GM23338 (cell line): ENCODE results near the gene CMTM5. TPM values are rescaled to one million over a fixed set of nuclear protein-coding genes. Genes with fewer than 3 reads are reported as not detected.

Source experiments
- ATAC-seq: fragments of 200-7000 bp; cut with Tn5 transposase; 3 replicates; pipeline ENCODE4 v1.9.1; 2020
- DNase-seq: peaks from one replicate; pipeline ENCODE4 v3.0.0-alpha.2; 2015; ENCODE audit warnings: low spot score
- H2AFZ ChIP-seq: fragments of 200-600 bp; sonication (generic); 2 replicates; pipeline ENCODE4 v1.8.0; 2016; ENCODE audit warnings: antibody characterized with exemption, mild to moderate bottlenecking, moderate library complexity
- H3F3A ChIP-seq: fragments of 200-600 bp; sonication (generic); replicated peaks from 2 replicates; pipeline ENCODE4 v1.8.0; 2017; ENCODE audit warnings: antibody characterized with exemption, mixed run types, low read depth
- H3K27ac ChIP-seq: fragments of 200-600 bp; sonication (generic); 2 replicates; pipeline ENCODE4 v1.6.1; 2016; ENCODE audit warnings: low read depth
- H3K27me3 ChIP-seq: fragments of 200-600 bp; sonication (generic); 2 replicates; pipeline ENCODE4 v1.8.0; 2016; ENCODE audit warnings: mild to moderate bottlenecking, mixed run types, moderate library complexity; ENCODE audit not compliant: insufficient read depth
- H3K36me3 ChIP-seq: fragments of 200-600 bp; sonication (generic); 2 replicates; pipeline ENCODE4 v1.8.0; 2016; ENCODE audit warnings: mild to moderate bottlenecking; ENCODE audit not compliant: insufficient read depth
- H3K4me1 ChIP-seq: fragments of 200-600 bp; sonication (generic); 2 replicates; pipeline ENCODE4 v1.8.0; 2016; ENCODE audit warnings: mild to moderate bottlenecking, moderate library complexity; ENCODE audit not compliant: insufficient read depth
- H3K4me2 ChIP-seq: fragments of 200-600 bp; sonication (generic); 2 replicates; pipeline ENCODE4 v1.7.1; 2017; ENCODE audit warnings: mixed run types
- H3K4me3 ChIP-seq: fragments of 200-600 bp; sonication (generic); 2 replicates; pipeline ENCODE4 v1.6.1; 2016; ENCODE audit warnings: mixed run types
- H3K79me2 ChIP-seq: fragments of 200-600 bp; sonication (generic); replicated peaks from 2 replicates; pipeline ENCODE4 v1.8.0; 2017; ENCODE audit warnings: mild to moderate bottlenecking; ENCODE audit not compliant: insufficient read depth
- H3K9me2 ChIP-seq: fragments of 200-600 bp; sonication (generic); 2 replicates; pipeline ENCODE4 v1.8.0; 2017; ENCODE audit not compliant: insufficient read depth
- H4K20me1 ChIP-seq: fragments of 200-600 bp; sonication (generic); replicated peaks from 2 replicates; pipeline ENCODE4 v1.8.0; 2017; ENCODE audit warnings: mild to moderate bottlenecking; ENCODE audit not compliant: insufficient read depth
- H3K27ac Mint-ChIP-seq: 2 replicates; pipeline ENCODE4 v1.8.0; 2020; ENCODE audit warnings: inconsistent platforms, mild to moderate bottlenecking, moderate library complexity, mixed read lengths
- H3K27me3 Mint-ChIP-seq: 3 replicates; pipeline ENCODE4 v1.8.0; 2022; ENCODE audit warnings: low read depth, mild to moderate bottlenecking, moderate library complexity, mixed read lengths, inconsistent platforms; ENCODE audit not compliant: insufficient read depth, poor library complexity
- H3K36me3 Mint-ChIP-seq: 3 replicates; pipeline ENCODE4 v1.8.0; 2021; ENCODE audit warnings: low read depth, mild to moderate bottlenecking, inconsistent platforms, moderate library complexity, mixed read lengths
- H3K4me1 Mint-ChIP-seq: 3 replicates; pipeline ENCODE4 v1.8.0; 2020; ENCODE audit warnings: mild to moderate bottlenecking, inconsistent platforms, mixed read lengths
- H3K4me3 Mint-ChIP-seq: 3 replicates; pipeline ENCODE4 v1.8.0; 2021; ENCODE audit warnings: moderate library complexity, mild to moderate bottlenecking, inconsistent platforms, mixed read lengths
- H3K9me3 Mint-ChIP-seq: 3 replicates; pipeline ENCODE4 v1.8.0; 2020; ENCODE audit warnings: moderate library complexity, mild to moderate bottlenecking, inconsistent platforms, mixed read lengths
- EZH2 ChIP-seq: fragments of 200-600 bp; sonication (generic); IDR thresholded peaks from one replicate; pipeline ENCODE4 v1.8.0; 2017; ENCODE audit warnings: antibody characterized with exemption, mild to moderate bottlenecking, low read depth; ENCODE audit not compliant: unreplicated experiment
- STAT1 ChIP-seq: IDR thresholded peaks from one replicate; pipeline ENCODE4 v1.6.1; 2016; ENCODE audit warnings: antibody characterized with exemption; ENCODE audit not compliant: unreplicated experiment
- ZNF331 ChIP-seq: fragments of 250-450 bp; sonication (Bioruptor Pico); IDR thresholded peaks from 2 replicates; pipeline ENCODE4 v1.5.0; 2020; ENCODE audit warnings: low read depth, mild to moderate bottlenecking, moderate library complexity
- polyA plus RNA-seq: library from polyadenylated mRNA; unstranded; fragments of >200 nt; fragmentation: Nextera tagmentation; extraction: Ambion mirVana; gene quantifications from 2 replicates; pipeline ENCODE4 v1.2.1, GENCODE V29; 2016
- total RNA-seq: library from RNA; depleted of rRNA; stranded (reverse); fragments of >200 nt; shearing (Covaris generic); gene quantifications from 2 replicates; pipeline ENCODE4 v1.2.3, GENCODE V29; 2014
- TF ChIP-seq, protein P1 (sequence below): fragments of 250-450 bp; sonication (Bioruptor Pico); IDR thresholded peaks from 2 replicates; pipeline ENCODE4 v1.5.0; 2020; ENCODE audit warnings: mild to moderate bottlenecking, moderate library complexity
- TF ChIP-seq, protein P2 (sequence below), 2 experiments: fragments of 200-600 bp in 1 of 2; sonication (generic) in 1 of 2; conservative IDR thresholded peaks; 2 replicates each; pipeline versions ENCODE4 v1.5.1 to v1.6.1; 2016 to 2017; ENCODE audit warnings: antibody characterized with exemption in 2 of 2, low read depth in 2 of 2, mild to moderate bottlenecking in 2 of 2, moderate library complexity in 1 of 2

The CMTM5 gene
- total and polyA plus RNA-seq, 2 experiments from 2014 or later, result 0.24 TPM; not detected in 1

- TF ChIP-seq, protein P1, sequence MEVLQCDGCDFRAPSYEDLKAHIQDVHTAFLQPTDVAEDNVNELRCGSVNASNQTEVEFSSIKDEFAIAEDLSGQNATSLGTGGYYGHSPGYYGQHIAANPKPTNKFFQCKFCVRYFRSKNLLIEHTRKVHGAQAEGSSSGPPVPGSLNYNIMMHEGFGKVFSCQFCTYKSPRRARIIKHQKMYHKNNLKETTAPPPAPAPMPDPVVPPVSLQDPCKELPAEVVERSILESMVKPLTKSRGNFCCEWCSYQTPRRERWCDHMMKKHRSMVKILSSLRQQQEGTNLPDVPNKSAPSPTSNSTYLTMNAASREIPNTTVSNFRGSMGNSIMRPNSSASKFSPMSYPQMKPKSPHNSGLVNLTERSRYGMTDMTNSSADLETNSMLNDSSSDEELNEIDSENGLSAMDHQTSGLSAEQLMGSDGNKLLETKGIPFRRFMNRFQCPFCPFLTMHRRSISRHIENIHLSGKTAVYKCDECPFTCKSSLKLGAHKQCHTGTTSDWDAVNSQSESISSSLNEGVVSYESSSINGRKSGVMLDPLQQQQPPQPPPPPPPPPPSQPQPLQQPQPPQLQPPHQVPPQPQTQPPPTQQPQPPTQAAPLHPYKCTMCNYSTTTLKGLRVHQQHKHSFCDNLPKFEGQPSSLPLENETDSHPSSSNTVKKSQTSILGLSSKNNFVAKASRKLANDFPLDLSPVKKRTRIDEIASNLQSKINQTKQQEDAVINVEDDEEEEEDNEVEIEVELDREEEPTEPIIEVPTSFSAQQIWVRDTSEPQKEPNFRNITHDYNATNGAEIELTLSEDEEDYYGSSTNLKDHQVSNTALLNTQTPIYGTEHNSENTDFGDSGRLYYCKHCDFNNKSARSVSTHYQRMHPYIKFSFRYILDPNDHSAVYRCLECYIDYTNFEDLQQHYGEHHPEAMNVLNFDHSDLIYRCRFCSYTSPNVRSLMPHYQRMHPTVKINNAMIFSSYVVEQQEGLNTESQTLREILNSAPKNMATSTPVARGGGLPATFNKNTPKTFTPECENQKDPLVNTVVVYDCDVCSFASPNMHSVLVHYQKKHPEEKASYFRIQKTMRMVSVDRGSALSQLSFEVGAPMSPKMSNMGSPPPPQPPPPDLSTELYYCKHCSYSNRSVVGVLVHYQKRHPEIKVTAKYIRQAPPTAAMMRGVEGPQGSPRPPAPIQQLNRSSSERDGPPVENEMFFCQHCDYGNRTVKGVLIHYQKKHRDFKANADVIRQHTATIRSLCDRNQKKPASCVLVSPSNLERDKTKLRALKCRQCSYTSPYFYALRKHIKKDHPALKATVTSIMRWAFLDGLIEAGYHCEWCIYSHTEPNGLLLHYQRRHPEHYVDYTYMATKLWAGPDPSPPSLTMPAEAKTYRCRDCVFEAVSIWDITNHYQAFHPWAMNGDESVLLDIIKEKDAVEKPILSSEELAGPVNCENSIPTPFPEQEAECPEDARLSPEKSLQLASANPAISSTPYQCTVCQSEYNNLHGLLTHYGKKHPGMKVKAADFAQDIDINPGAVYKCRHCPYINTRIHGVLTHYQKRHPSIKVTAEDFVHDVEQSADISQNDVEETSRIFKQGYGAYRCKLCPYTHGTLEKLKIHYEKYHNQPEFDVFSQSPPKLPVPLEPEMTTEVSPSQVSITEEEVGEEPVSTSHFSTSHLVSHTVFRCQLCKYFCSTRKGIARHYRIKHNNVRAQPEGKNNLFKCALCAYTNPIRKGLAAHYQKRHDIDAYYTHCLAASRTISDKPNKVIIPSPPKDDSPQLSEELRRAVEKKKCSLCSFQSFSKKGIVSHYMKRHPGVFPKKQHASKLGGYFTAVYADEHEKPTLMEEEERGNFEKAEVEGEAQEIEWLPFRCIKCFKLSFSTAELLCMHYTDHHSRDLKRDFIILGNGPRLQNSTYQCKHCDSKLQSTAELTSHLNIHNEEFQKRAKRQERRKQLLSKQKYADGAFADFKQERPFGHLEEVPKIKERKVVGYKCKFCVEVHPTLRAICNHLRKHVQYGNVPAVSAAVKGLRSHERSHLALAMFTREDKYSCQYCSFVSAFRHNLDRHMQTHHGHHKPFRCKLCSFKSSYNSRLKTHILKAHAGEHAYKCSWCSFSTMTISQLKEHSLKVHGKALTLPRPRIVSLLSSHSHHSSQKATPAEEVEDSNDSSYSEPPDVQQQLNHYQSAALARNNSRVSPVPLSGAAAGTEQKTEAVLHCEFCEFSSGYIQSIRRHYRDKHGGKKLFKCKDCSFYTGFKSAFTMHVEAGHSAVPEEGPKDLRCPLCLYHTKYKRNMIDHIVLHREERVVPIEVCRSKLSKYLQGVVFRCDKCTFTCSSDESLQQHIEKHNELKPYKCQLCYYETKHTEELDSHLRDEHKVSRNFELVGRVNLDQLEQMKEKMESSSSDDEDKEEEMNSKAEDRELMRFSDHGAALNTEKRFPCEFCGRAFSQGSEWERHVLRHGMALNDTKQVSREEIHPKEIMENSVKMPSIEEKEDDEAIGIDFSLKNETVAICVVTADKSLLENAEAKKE (CRISPR knock-in tag), result no peak
- TF ChIP-seq, protein P2, sequence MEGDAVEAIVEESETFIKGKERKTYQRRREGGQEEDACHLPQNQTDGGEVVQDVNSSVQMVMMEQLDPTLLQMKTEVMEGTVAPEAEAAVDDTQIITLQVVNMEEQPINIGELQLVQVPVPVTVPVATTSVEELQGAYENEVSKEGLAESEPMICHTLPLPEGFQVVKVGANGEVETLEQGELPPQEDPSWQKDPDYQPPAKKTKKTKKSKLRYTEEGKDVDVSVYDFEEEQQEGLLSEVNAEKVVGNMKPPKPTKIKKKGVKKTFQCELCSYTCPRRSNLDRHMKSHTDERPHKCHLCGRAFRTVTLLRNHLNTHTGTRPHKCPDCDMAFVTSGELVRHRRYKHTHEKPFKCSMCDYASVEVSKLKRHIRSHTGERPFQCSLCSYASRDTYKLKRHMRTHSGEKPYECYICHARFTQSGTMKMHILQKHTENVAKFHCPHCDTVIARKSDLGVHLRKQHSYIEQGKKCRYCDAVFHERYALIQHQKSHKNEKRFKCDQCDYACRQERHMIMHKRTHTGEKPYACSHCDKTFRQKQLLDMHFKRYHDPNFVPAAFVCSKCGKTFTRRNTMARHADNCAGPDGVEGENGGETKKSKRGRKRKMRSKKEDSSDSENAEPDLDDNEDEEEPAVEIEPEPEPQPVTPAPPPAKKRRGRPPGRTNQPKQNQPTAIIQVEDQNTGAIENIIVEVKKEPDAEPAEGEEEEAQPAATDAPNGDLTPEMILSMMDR (conservative IDR thresholded peaks at IDR 0.05; ENCODE audit: low read depth in 2 of 2), result peak in 1 of 2 experiments; percentile 11; a peak in 1 of 4 replicates
- TF ChIP-seq EZH2, result no peak
Observed at GRCh38 chr14:23344481-23344880, 32.4 kb upstream of the CMTM5 start (continued).

- peaks cover 9% of the 10 kb centered on the region for H3K27me3 ChIP-seq
- H3K4me1 ChIP-seq, result peaks cover 10% of the 10 kb centered on the region
- H3K36me3 Mint-ChIP-seq, result peaks cover 7% of the 10 kb centered on the region
- peaks cover 13% of the 10 kb centered on the region for H3K4me1 Mint-ChIP-seq
- peaks cover 5% of the 10 kb centered on the region; the same call in 1 of the 2 replicates for H4K20me1 ChIP-seq
- peaks cover 6% of the 10 kb centered on the region for H3K27me3 Mint-ChIP-seq
- 0 out of 2 replicates have a peak overlapping the region, but pooled peaks have one; percentile 36 for H3K4me3 ChIP-seq
- H3K9me2 ChIP-seq, result no peaks in the 10 kb centered on the region
- no peaks in the 10 kb centered on the region for H3K36me3 ChIP-seq
- H3K9me3 Mint-ChIP-seq, result peaks cover 8% of the 10 kb centered on the region; the same call in 2 of the 3 replicates
- H3K79me2 ChIP-seq, result no peaks in the 10 kb centered on the region
- TF ChIP-seq STAT1 (no peak), ZNF331 (no peak)
- TF ChIP-seq, protein P2 (conservative IDR thresholded peaks at IDR 0.05; ENCODE audit: low read depth in 2 of 2), result peak; percentile 24 to 34
- peak overlapping the region; percentile 66; the same call in 1 of the 2 replicates for H2AFZ ChIP-seq
- no peak overlapping the region for H3K4me3 Mint-ChIP-seq
- H3K4me2 ChIP-seq, result peak overlapping the region; percentile 70
- H3K27ac Mint-ChIP-seq, result no peak overlapping the region; the same call in 1 of the 2 replicates
- ATAC-seq (peak; percentile 80), DNase-seq (peak; percentile 38)
- H3K27ac ChIP-seq, result no peak overlapping the region
- H3F3A ChIP-seq, result peaks cover 6% of the 10 kb centered on the region; the same call in 1 of the 2 replicates
Observed at GRCh38 chr14:23345987-23346692, 30.7 kb upstream of the CMTM5 start.
